Heart right ventricle (tissue), 16 donors: ENCODE data around the gene COA8. TPM values are rescaled to one million over a fixed set of nuclear protein-coding genes. Genes with fewer than 3 reads are reported as not detected.

Experiments
- ATAC-seq, 8 donors: fragments of 200-7000 bp; cut with Tn5 transposase; one replicate each; pipeline ENCODE4 v1.9.1; 2020; ENCODE audit warnings: mild to moderate bottlenecking in 8 of 8, moderate library complexity in 8 of 8, moderate number of reproducible peaks in 1 of 8
- DNase-seq, 2 donors: peaks; one replicate each; pipeline ENCODE4 v3.0.0-alpha.2; 2020
- H3K27ac ChIP-seq, 10 donors: fragments of 200-600 bp; sonication (generic) in 2 of 10; one replicate each; pipeline versions ENCODE4 v1.5.0 to v1.8.0; 2020 to 2022; ENCODE audit warnings: mild to moderate bottlenecking in 3 of 10
- H3K27me3 ChIP-seq, 7 donors: fragments of 200-600 bp; one replicate each; pipeline ENCODE4 v1.8.0; 2021 to 2022; ENCODE audit warnings: mild to moderate bottlenecking in 2 of 7
- H3K36me3 ChIP-seq, 9 donors: fragments of 200-600 bp; sonication (generic) in 1 of 9; one replicate each; pipeline versions ENCODE4 v1.5.0 to v1.8.0; 2020 to 2022; ENCODE audit warnings: mild to moderate bottlenecking in 2 of 9
- H3K4me1 ChIP-seq, 9 donors: fragments of 200-600 bp; sonication (generic) in 1 of 9; one replicate each; pipeline versions ENCODE4 v1.5.0 to v1.8.0; 2020 to 2022; ENCODE audit warnings: mild to moderate bottlenecking in 4 of 9
- H3K4me3 ChIP-seq, 10 donors: fragments of 200-600 bp; sonication (generic) in 2 of 10; one replicate each; pipeline versions ENCODE4 v1.5.0 to v1.8.0; 2020 to 2022; ENCODE audit warnings: mild to moderate bottlenecking in 7 of 10, moderate library complexity in 2 of 10
- H3K9me3 ChIP-seq, 11 donors: fragments of 200-600 bp in 10 of 11; sonication (generic) in 2 of 11; one replicate each; pipeline versions ENCODE4 v1.5.0 to v1.8.0; 2013 to 2022; ENCODE audit warnings: mild to moderate bottlenecking in 2 of 11, control low read depth in 1 of 11, moderate library complexity in 1 of 11
- CTCF ChIP-seq, 9 donors: fragments of 200-600 bp; sonication (generic) in 2 of 9; IDR thresholded peaks; one replicate each; pipeline versions ENCODE4 v1.5.0 to v1.8.0; 2021 to 2022; ENCODE audit warnings: antibody characterized with exemption in 9 of 9, mild to moderate bottlenecking in 5 of 9, moderate library complexity in 1 of 9
- WGBS, 2 donors: extraction: QIAGEN DNeasy Blood & Tissue Kit; methylation state at CpG; one replicate each; pipeline ENCODE4 v1.1.7; 2013; ENCODE audit warnings: inconsistent platforms in 1 of 2; 5-methylcytosine and 5-hydroxymethylcytosine counted together
- intact Hi-C, 10 donors: fragments of 100-400 bp; cut with DNase I; formaldehyde crosslinking; loops; one replicate each; pipeline versions ENCODE4 v1.11.1 to v1.14.2; 2022
- polyA plus RNA-seq, 2 donors: library from polyadenylated mRNA; stranded (reverse); fragments of 200-250 nt; gene quantifications; one replicate each; pipeline ENCODE4 v1.2.3, GENCODE V29; 2013
- total RNA-seq, 10 donors: library from RNA; stranded (reverse); fragmentation: NEBNext Ultra II Directional in 3 of 10; extraction: Animal tissue kit (Norgen Biotek cat#: 25700) in 3 of 10; gene quantifications; one replicate each; pipeline versions ENCODE4 v1.2.1 to v1.2.4, GENCODE V29; 2021 to 2023
- donor health status: Arrhythmogenic right ventricular cardiomyopathy.
- donor health status: ischemic (EF 13 %, LVEDD 7.1; RV severe dilation, severe dysfunction).
- donor health status: healthy with polysubstance abuse.
- donor health status: DM: no; HTN: yes; CAD: no.
- donor health status: DM: no; HTN: no; CAD: no.
- donor health status: ischemic (EF 25% LVEDD 6.9; RV normal size, moderate dysfunction).
- donor health status: ischemic (EF 25% LVEDD 5.7; RV mildly dilated, moderate dysfunction).
- donor health status: healthy.
- donor health status: DM: yes; HTN: yes; CAD: no.
- donor health status: Ischemic cardiomyopathy.
- donor health status: ischemic (EF 35%, LVEDD 5.7; RV mildly dilated, moderate dysfunction).
- donor health status: nonischemic (EF 11% LVEDD 7.7; RV severe dilation, severe dysfunction).
- donor health status: DM: yes; HTN: yes; CAD: no.
- donor health status: PGD.
- donor health status: ischemic (EF 29% LVEDD 5.4; RV normal size, mild dysfunction).
- donor health status: nonischemic (EF 23%, LVEDD 6.1; RV moderate dilation, normal function).

The COA8 gene
- total and polyA plus RNA-seq, 12 donors = 33.3 to 141 (median 43.8) TPM

GRCh38 chr14:103613517-103613916 is 50.8 kb downstream of the COA8 start:
- Histone ChIP-seq H3K4me1 (peaks cover 0 to 3% (median 1%) of the 10 kb centered on the region in 9 donors), H3K27me3 (peaks cover 0 to 7% (median 0%) of the 10 kb centered on the region in 7 donors), H3K27ac (no peak overlapping the region), H3K9me3 (peaks cover 0 to 18% (median 11%) of the 10 kb centered on the region in 11 donors), H3K4me3 (no peak overlapping the region), H3K36me3 (no peaks in the 10 kb centered on the region)
- peak in 2 of 8 donors; percentile 38 to 55 for ATAC-seq
- intact Hi-C loops = no loop called here
- peak in 7 of 9 donors; percentile 10 to 57 (median 40) for TF ChIP-seq CTCF (IDR thresholded peaks at IDR 0.05)
- no peak for DNase-seq
- 74 to 95% methylated on average over 4 of the region's 4 CpGs for WGBS, 2 donors

GRCh38 chr14:103616635-103617300 is 54.0 kb downstream of the COA8 start:
- intact Hi-C loops = no loop called here
- DNase-seq = no peak
- no peak overlapping the region for H3K4me3 ChIP-seq
- peaks cover 0 to 3% (median 0%) of the 10 kb centered on the region in 11 donors for H3K9me3 ChIP-seq
- no peaks in the 10 kb centered on the region for H3K4me1 ChIP-seq
- no peak for ATAC-seq
- 82 to 84% methylated on average over 17 of the region's 17 CpGs for WGBS, 2 donors
- TF ChIP-seq CTCF (IDR thresholded peaks at IDR 0.05) = no peak
- no peaks in the 10 kb centered on the region for H3K36me3 ChIP-seq
- H3K27ac ChIP-seq = no peak overlapping the region
- H3K27me3 ChIP-seq = no peaks in the 10 kb centered on the region

GRCh38 chr14:103619057-103619456 is 56.3 kb downstream of the COA8 start:
- H3K9me3 ChIP-seq = no peaks in the 10 kb centered on the region
- 76 to 85% methylated on average over 5 of the region's 5 CpGs for WGBS, 2 donors
- no peak overlapping the region for H3K27ac ChIP-seq
- intact Hi-C loops = no loop called here
- ATAC-seq (no peak), DNase-seq (no peak)
- H3K36me3 ChIP-seq = no peaks in the 10 kb centered on the region
- H3K27me3 ChIP-seq = no peaks in the 10 kb centered on the region
- TF ChIP-seq CTCF (IDR thresholded peaks at IDR 0.05) = no peak
- H3K4me1 ChIP-seq = peaks cover 0 to 10% (median 6%) of the 10 kb centered on the region in 9 donors
- H3K4me3 ChIP-seq = no peak overlapping the region

- intact Hi-C loops = loop anchor here in 1 of 10 donors (10.0 kb wide), 1 partner anchor 47 kb away; no protein-coding TSS in a partner anchor
These were observed 59.1 kb downstream of the COA8 start for GRCh38 chr14:103621860-103622259.

More at GRCh38 chr14:103621860-103622259, 59.1 kb downstream of the COA8 start:
- H3K27ac ChIP-seq = no peak overlapping the region
- H3K36me3 ChIP-seq = no peaks in the 10 kb centered on the region
- WGBS, 2 donors = 93 to 94% methylated on average over 5 of the region's 5 CpGs
- ATAC-seq = no peak
- no peaks in the 10 kb centered on the region for H3K9me3 ChIP-seq
- no peak for DNase-seq
- TF ChIP-seq CTCF (IDR thresholded peaks at IDR 0.05) = no peak
- H3K27me3 ChIP-seq = no peaks in the 10 kb centered on the region
- H3K4me1 ChIP-seq = peaks cover 8 to 25% (median 21%) of the 10 kb centered on the region in 9 donors
- no peak overlapping the region for H3K4me3 ChIP-seq
